HG03354 (cell line): ENCODE results near the gene CELSR2.

Experiments
- ATAC-seq: cut with Tn5 transposase; IDR thresholded peaks from one replicate; pipeline ENCODE4 v1.9.1; 2021; ENCODE audit warnings: mild to moderate bottlenecking; ENCODE audit not compliant: unreplicated experiment, poor library complexity, severe bottlenecking

The CELSR2 gene

GRCh38 chr1:109250454-109251276 is 1.3 kb downstream of the CELSR2 start:
- no peak for ATAC-seq

GRCh38 chr1:109251277-109252166 is 2.2 kb downstream of the CELSR2 start:
- ATAC-seq = no peak

GRCh38 chr1:109252167-109252892 is 3.0 kb downstream of the CELSR2 start:
- no peak for ATAC-seq

GRCh38 chr1:109252893-109253802 is 3.8 kb downstream of the CELSR2 start:
- ATAC-seq = no peak

GRCh38 chr1:109253803-109254620 is 4.7 kb downstream of the CELSR2 start:
- ATAC-seq = no peak

- ATAC-seq = no peak
Measured at GRCh38 chr1:109254621-109255096, 5.3 kb downstream of the CELSR2 start.

- no peak for ATAC-seq
Measured at GRCh38 chr1:109255097-109255651, 5.8 kb downstream of the CELSR2 start.

- no peak for ATAC-seq
Measured at GRCh38 chr1:109255678-109256077, 6.3 kb downstream of the CELSR2 start.

GRCh38 chr1:109256085-109256484 is 6.7 kb downstream of the CELSR2 start:
- no peak for ATAC-seq

GRCh38 chr1:109256971-109257681 is 7.8 kb downstream of the CELSR2 start:
- ATAC-seq = no peak

GRCh38 chr1:109257682-109258421 is 8.5 kb downstream of the CELSR2 start:
- ATAC-seq = no peak

GRCh38 chr1:109258481-109259466 is 9.4 kb downstream of the CELSR2 start:
- ATAC-seq = no peak

GRCh38 chr1:109259674-109260557 is 10.6 kb downstream of the CELSR2 start:
- no peak for ATAC-seq

GRCh38 chr1:109261006-109261405 is 11.7 kb downstream of the CELSR2 start:
- no peak for ATAC-seq

GRCh38 chr1:109261578-109261977 is 12.2 kb downstream of the CELSR2 start:
- no peak for ATAC-seq
